Type B pancreatic cell (in vitro differentiated cells): ENCODE measurements around the gene SHROOM3. TPM values are rescaled to one million over a fixed set of nuclear protein-coding genes. Genes with fewer than 3 reads are reported as not detected.
A peak's percentile ranks its signal among the peaks of the same experiment; 100 is the strongest.

ENCODE experiments used
- DNase-seq: peaks from one replicate; pipeline ENCODE4 v3.0.0; 2021; ENCODE audit warnings: mixed read lengths; ENCODE audit not compliant: unreplicated experiment; ENCODE audit errors: extremely low spot score
- H3K27ac Mint-ChIP-seq: 2 replicates; pipeline ENCODE4 v1.8.0; 2021; ENCODE audit warnings: mild to moderate bottlenecking, mixed read lengths
- H3K27me3 Mint-ChIP-seq: 2 replicates; pipeline ENCODE4 v1.8.0; 2021; ENCODE audit warnings: mixed read lengths
- H3K36me3 Mint-ChIP-seq: 2 replicates; pipeline ENCODE4 v1.8.0; 2021; ENCODE audit warnings: mixed read lengths
- H3K4me1 Mint-ChIP-seq: one replicate; pipeline ENCODE4 v1.8.0; 2021; ENCODE audit warnings: mixed read lengths; ENCODE audit not compliant: unreplicated experiment
- H3K4me3 Mint-ChIP-seq: 2 replicates; pipeline ENCODE4 v1.8.0; 2021; ENCODE audit warnings: mild to moderate bottlenecking, mixed read lengths
- H3K9me3 Mint-ChIP-seq: 2 replicates; pipeline ENCODE4 v1.8.0; 2021; ENCODE audit warnings: mixed read lengths
- total RNA-seq: library from RNA; stranded (reverse); gene quantifications from 2 replicates; pipeline ENCODE4 v1.2.1, GENCODE V29; 2021; ENCODE audit warnings: low replicate concordance
- TF ChIP-seq, protein P1 (sequence below): fragments of 200-600 bp; sonication (generic); conservative IDR thresholded peaks from 2 replicates; pipeline ENCODE4 v1.5.0; 2021; ENCODE audit warnings: antibody characterized with exemption, mild to moderate bottlenecking

Gene SHROOM3
- total RNA-seq, 1 donor from 2014 or later, result 38.6 TPM

GRCh38 chr4:76729980-76730379 is 295.0 kb downstream of the SHROOM3 start:
- Mint-ChIP-seq H3K9me3 (no peaks in the 10 kb centered on the region), H3K27ac (no peak overlapping the region), H3K4me1 (peaks cover 34% of the 10 kb centered on the region), H3K36me3 (peaks cover 28% of the 10 kb centered on the region), H3K4me3 (no peak overlapping the region), H3K27me3 (no peaks in the 10 kb centered on the region)
- TF ChIP-seq, protein P1, sequence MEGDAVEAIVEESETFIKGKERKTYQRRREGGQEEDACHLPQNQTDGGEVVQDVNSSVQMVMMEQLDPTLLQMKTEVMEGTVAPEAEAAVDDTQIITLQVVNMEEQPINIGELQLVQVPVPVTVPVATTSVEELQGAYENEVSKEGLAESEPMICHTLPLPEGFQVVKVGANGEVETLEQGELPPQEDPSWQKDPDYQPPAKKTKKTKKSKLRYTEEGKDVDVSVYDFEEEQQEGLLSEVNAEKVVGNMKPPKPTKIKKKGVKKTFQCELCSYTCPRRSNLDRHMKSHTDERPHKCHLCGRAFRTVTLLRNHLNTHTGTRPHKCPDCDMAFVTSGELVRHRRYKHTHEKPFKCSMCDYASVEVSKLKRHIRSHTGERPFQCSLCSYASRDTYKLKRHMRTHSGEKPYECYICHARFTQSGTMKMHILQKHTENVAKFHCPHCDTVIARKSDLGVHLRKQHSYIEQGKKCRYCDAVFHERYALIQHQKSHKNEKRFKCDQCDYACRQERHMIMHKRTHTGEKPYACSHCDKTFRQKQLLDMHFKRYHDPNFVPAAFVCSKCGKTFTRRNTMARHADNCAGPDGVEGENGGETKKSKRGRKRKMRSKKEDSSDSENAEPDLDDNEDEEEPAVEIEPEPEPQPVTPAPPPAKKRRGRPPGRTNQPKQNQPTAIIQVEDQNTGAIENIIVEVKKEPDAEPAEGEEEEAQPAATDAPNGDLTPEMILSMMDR, result no peak
- DNase-seq, result no peak

GRCh38 chr4:76732246-76732645 is 297.2 kb downstream of the SHROOM3 start:
- TF ChIP-seq, protein P1, result no peak
- Mint-ChIP-seq H3K4me1 (peaks cover 32% of the 10 kb centered on the region), H3K27ac (no peak overlapping the region), H3K4me3 (no peak overlapping the region), H3K9me3 (no peaks in the 10 kb centered on the region), H3K36me3 (peaks cover 20% of the 10 kb centered on the region), H3K27me3 (no peaks in the 10 kb centered on the region)
- no peak for DNase-seq

GRCh38 chr4:76733068-76733771 is 298.2 kb downstream of the SHROOM3 start:
- Mint-ChIP-seq H3K27me3 (no peaks in the 10 kb centered on the region), H3K4me1 (peaks cover 40% of the 10 kb centered on the region), H3K4me3 (no peak overlapping the region), H3K36me3 (peaks cover 22% of the 10 kb centered on the region), H3K9me3 (no peaks in the 10 kb centered on the region), H3K27ac (no peak overlapping the region)
- TF ChIP-seq, protein P1, result no peak
- DNase-seq, result no peak

GRCh38 chr4:76736414-76736813 is 301.4 kb downstream of the SHROOM3 start:
- DNase-seq, result no peak
- H3K4me1 Mint-ChIP-seq, result peaks cover 32% of the 10 kb centered on the region
- peaks cover 26% of the 10 kb centered on the region for H3K36me3 Mint-ChIP-seq
- TF ChIP-seq, protein P1, result no peak
- no peak overlapping the region for H3K27ac Mint-ChIP-seq
- no peaks in the 10 kb centered on the region for H3K9me3 Mint-ChIP-seq
- no peak overlapping the region for H3K4me3 Mint-ChIP-seq
- no peaks in the 10 kb centered on the region for H3K27me3 Mint-ChIP-seq

GRCh38 chr4:76737180-76737579 is 302.2 kb downstream of the SHROOM3 start:
- Mint-ChIP-seq H3K27me3 (no peaks in the 10 kb centered on the region), H3K9me3 (no peaks in the 10 kb centered on the region), H3K36me3 (peaks cover 27% of the 10 kb centered on the region), H3K4me3 (no peak overlapping the region), H3K27ac (no peak overlapping the region), H3K4me1 (peaks cover 32% of the 10 kb centered on the region)
- TF ChIP-seq, protein P1, result no peak
- no peak for DNase-seq

GRCh38 chr4:76737771-76738085 is 302.7 kb downstream of the SHROOM3 start:
- H3K4me3 Mint-ChIP-seq, result no peak overlapping the region
- TF ChIP-seq, protein P1, result no peak
- H3K36me3 Mint-ChIP-seq, result peaks cover 30% of the 10 kb centered on the region
- H3K27me3 Mint-ChIP-seq, result no peaks in the 10 kb centered on the region
- H3K27ac Mint-ChIP-seq, result peak overlapping the region; percentile 33
- peaks cover 35% of the 10 kb centered on the region for H3K4me1 Mint-ChIP-seq
- no peak for DNase-seq
- H3K9me3 Mint-ChIP-seq, result no peaks in the 10 kb centered on the region
